Measurements from ENCODE around the gene SHISAL1.

GRCh38 chr22:44237290-44237689 is 75.5 kb downstream of the SHISAL1 start:
- TF ChIP-seq POLR2A (IDR thresholded peaks at IDR 0.05; ENCODE audit: low read depth, low read length) (no peak), TAF1 (IDR thresholded peaks at IDR 0.05; ENCODE audit: borderline replicate concordance, low read depth, low read length) (no peak), POLR2AphosphoS5 (IDR thresholded peaks at IDR 0.05; ENCODE audit: low read depth, low read length) (no peak)
